SU-DHL-6 (cell line): Measurements from ENCODE around the gene MED26.
A peak's percentile ranks its signal among the peaks of the same experiment; 100 is the strongest.

Source experiments
- H2AFZ ChIP-seq: fragments of 200-600 bp; sonication (generic); 2 replicates; pipeline ENCODE4 v1.6.1; 2014; ENCODE audit warnings: low read depth, mild to moderate bottlenecking, moderate library complexity, mixed read lengths, antibody characterized with exemption, low read length; ENCODE audit not compliant: severe bottlenecking
- H3F3A ChIP-seq: fragments of 200-600 bp; shearing (Covaris generic); 2 replicates; pipeline ENCODE4 v1.6.0; 2016; ENCODE audit warnings: antibody characterized with exemption, mild to moderate bottlenecking; ENCODE audit not compliant: insufficient read depth
- H3K27ac ChIP-seq: fragments of 200-600 bp; sonication (generic); 2 replicates; pipeline ENCODE4 v1.5.1; 2016; ENCODE audit warnings: low read depth, mild to moderate bottlenecking, low read length, moderate library complexity, mixed read lengths
- H3K27me3 ChIP-seq: fragments of 200-600 bp; sonication (generic), shearing (Covaris generic); 2 replicates; pipeline ENCODE4 v1.6.0; 2014; ENCODE audit warnings: mild to moderate bottlenecking, low read length
- H3K36me3 ChIP-seq: fragments of 200-600 bp; sonication (generic); 2 replicates; pipeline ENCODE4 v1.6.1; 2014; ENCODE audit warnings: mild to moderate bottlenecking, low read length, mixed read lengths
- H3K4me2 ChIP-seq: fragments of 300-600, 200-600 bp; shearing (Covaris generic), sonication (generic); 2 replicates; pipeline ENCODE4 v1.6.0; 2014; ENCODE audit warnings: low read length, low read depth, mild to moderate bottlenecking; ENCODE audit not compliant: poor library complexity, severe bottlenecking
- H3K4me3 ChIP-seq: fragments of 200-600 bp; sonication (generic); 2 replicates; pipeline ENCODE4 v1.5.1; 2014; ENCODE audit warnings: antibody characterized with exemption, low read length, mild to moderate bottlenecking, mixed read lengths; ENCODE audit not compliant: insufficient read depth, poor library complexity, severe bottlenecking
- H3K79me2 ChIP-seq: fragments of 200-600 bp; sonication (generic); 2 replicates; pipeline ENCODE4 v1.6.1; 2014; ENCODE audit warnings: mild to moderate bottlenecking, low read length, moderate library complexity; ENCODE audit not compliant: insufficient read depth
- H3K9ac ChIP-seq: fragments of 200-600 bp; sonication (generic); 2 replicates; pipeline ENCODE4 v1.7.0; 2014; ENCODE audit warnings: mild to moderate bottlenecking, low read length
- H3K9me2 ChIP-seq: fragments of 200-600 bp; sonication (generic); replicated peaks from 2 replicates; pipeline ENCODE4 v1.6.1; 2014; ENCODE audit warnings: low read length; ENCODE audit not compliant: insufficient read depth
- H3K9me3 ChIP-seq: fragments of 200-600 bp; sonication (generic); 2 replicates; pipeline ENCODE4 v1.6.1; 2014; ENCODE audit warnings: low read length, mixed read lengths; ENCODE audit not compliant: insufficient read depth
- H4K20me1 ChIP-seq: fragments of 200-600 bp; sonication (generic); 2 replicates; pipeline ENCODE4 v1.6.1; 2014; ENCODE audit warnings: low read depth, mild to moderate bottlenecking, antibody characterized with exemption, low read length, moderate library complexity, mixed read lengths
- EZH2phosphoT487 ChIP-seq: fragments of 200-600 bp; sonication (generic), shearing (Covaris generic); conservative IDR thresholded peaks from 2 replicates; pipeline ENCODE4 v1.6.1; 2018; ENCODE audit warnings: mild to moderate bottlenecking, antibody characterized with exemption, low read length, moderate library complexity, mixed read lengths
- TF ChIP-seq, protein P1 (sequence below): fragments of 200-600 bp; sonication (generic); IDR thresholded peaks from one replicate; pipeline ENCODE4 v1.5.1; 2017; ENCODE audit warnings: antibody characterized with exemption, mild to moderate bottlenecking, low read length, moderate library complexity; ENCODE audit not compliant: insufficient read depth, poor library complexity, severe bottlenecking

Gene MED26

GRCh38 chr19:16571822-16572331, 56.1 kb downstream of the MED26 start:
- Histone ChIP-seq H3K27ac (peak overlapping the region; percentile 43), H3K79me2 (peaks cover 58% of the 10 kb centered on the region), H3K4me3 (peak overlapping the region; percentile 83), H3K27me3 (no peaks in the 10 kb centered on the region), H3K4me2 (peak overlapping the region; percentile 88), H3K36me3 (peaks cover 4% of the 10 kb centered on the region; the same call in 1 of the 2 replicates), H2AFZ (peak overlapping the region; percentile 16), H3F3A (peaks cover 20% of the 10 kb centered on the region), H3K9me3 (no peaks in the 10 kb centered on the region), H3K9ac (peak overlapping the region; percentile 82), H4K20me1 (no peaks in the 10 kb centered on the region), H3K9me2 (no peaks in the 10 kb centered on the region)
- TF ChIP-seq EZH2phosphoT487 = no peak
- TF ChIP-seq, protein P1, sequence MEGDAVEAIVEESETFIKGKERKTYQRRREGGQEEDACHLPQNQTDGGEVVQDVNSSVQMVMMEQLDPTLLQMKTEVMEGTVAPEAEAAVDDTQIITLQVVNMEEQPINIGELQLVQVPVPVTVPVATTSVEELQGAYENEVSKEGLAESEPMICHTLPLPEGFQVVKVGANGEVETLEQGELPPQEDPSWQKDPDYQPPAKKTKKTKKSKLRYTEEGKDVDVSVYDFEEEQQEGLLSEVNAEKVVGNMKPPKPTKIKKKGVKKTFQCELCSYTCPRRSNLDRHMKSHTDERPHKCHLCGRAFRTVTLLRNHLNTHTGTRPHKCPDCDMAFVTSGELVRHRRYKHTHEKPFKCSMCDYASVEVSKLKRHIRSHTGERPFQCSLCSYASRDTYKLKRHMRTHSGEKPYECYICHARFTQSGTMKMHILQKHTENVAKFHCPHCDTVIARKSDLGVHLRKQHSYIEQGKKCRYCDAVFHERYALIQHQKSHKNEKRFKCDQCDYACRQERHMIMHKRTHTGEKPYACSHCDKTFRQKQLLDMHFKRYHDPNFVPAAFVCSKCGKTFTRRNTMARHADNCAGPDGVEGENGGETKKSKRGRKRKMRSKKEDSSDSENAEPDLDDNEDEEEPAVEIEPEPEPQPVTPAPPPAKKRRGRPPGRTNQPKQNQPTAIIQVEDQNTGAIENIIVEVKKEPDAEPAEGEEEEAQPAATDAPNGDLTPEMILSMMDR = no peak

- H2AFZ ChIP-seq = no peak overlapping the region
- H3K27ac ChIP-seq = 0 out of 2 replicates have a peak overlapping the region, but pooled peaks have one; percentile 43
These were observed 56.7 kb downstream of the MED26 start for GRCh38 chr19:16571283-16571682.

DNA sequence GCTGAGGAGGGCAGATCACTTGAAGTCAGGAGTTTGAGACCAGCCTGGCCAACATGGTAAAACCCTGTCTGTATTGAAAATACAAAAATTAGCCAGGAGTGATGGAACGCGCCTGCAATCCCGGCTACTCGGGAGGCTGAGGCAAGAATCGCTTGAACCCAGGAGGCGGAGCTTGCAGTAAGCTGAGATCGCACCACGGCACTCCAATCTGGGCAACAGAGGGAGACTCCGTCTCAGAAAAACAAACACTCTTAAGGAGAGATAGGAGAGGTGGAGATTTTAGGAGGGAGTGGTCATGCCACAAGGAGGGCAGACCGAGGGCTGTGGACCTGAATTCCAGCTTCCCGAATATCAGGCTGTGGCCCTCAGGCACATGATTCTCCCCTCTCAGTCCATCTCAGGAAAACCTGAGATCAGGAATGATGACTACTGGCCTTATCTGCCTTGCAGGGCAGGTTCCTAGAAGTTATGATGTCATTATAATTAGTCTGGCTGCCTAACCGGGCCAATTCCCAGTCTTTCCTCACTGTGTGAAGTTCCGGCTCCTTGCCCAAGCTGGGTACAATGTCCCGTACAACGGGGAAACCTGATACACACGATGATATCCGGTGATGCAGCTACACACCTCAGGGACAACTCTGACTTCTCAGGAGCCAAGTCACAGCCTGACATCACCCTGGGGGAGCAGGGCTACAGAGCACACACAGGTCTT, 58.2 kb downstream of the MED26 start:
- peaks cover 8% of the 10 kb centered on the region; the same call in 1 of the 2 replicates for H3K36me3 ChIP-seq

More at GRCh38 chr19:16571283-16571682, 56.7 kb downstream of the MED26 start:
- H3K4me2 ChIP-seq = peak overlapping the region; percentile 88
- no peak for TF ChIP-seq EZH2phosphoT487
- TF ChIP-seq, protein P1 = no peak
- peaks cover 20% of the 10 kb centered on the region for H3F3A ChIP-seq
- H3K4me3 ChIP-seq = peak overlapping the region; percentile 83
- peaks cover 8% of the 10 kb centered on the region; the same call in 1 of the 2 replicates for H3K36me3 ChIP-seq
- no peaks in the 10 kb centered on the region for H3K9me2 ChIP-seq
- peak overlapping the region; percentile 82 for H3K9ac ChIP-seq
- peaks cover 53% of the 10 kb centered on the region for H3K79me2 ChIP-seq
- H3K9me3 ChIP-seq = no peaks in the 10 kb centered on the region
- no peaks in the 10 kb centered on the region for H4K20me1 ChIP-seq
- H3K27me3 ChIP-seq = no peaks in the 10 kb centered on the region

More for the DNA sequence above, 58.2 kb downstream of the MED26 start:
- Histone ChIP-seq H3K9ac (no peak overlapping the region), H3K27ac (no peak overlapping the region), H3K4me3 (no peak overlapping the region), H3K27me3 (no peaks in the 10 kb centered on the region), H3K4me2 (no peak overlapping the region), H3F3A (peaks cover 16% of the 10 kb centered on the region), H3K79me2 (peaks cover 50% of the 10 kb centered on the region), H3K9me2 (no peaks in the 10 kb centered on the region), H4K20me1 (no peaks in the 10 kb centered on the region), H3K9me3 (no peaks in the 10 kb centered on the region), H2AFZ (no peak overlapping the region)
- TF ChIP-seq EZH2phosphoT487 = no peak
- TF ChIP-seq, protein P1 = no peak
